Mucosa of descending colon (tissue), 3 donors: Measurements from ENCODE around the gene PRXL2A. TPM values are rescaled to one million over a fixed set of nuclear protein-coding genes. Genes with fewer than 3 reads are reported as not detected.

Source experiments
- ATAC-seq: fragments of 200-7000 bp; cut with Tn5 transposase; one replicate; pipeline ENCODE4 v1.9.1; 2020; ENCODE audit warnings: mild to moderate bottlenecking, moderate library complexity
- DNase-seq, 3 donors: peaks; one replicate each; pipeline ENCODE4 v3.0.0-alpha.2; 2020
- H3K36me3 ChIP-seq: fragments of 200-600 bp; one replicate; pipeline ENCODE4 v1.8.0; 2021; ENCODE audit warnings: low read depth, mild to moderate bottlenecking
- H3K4me1 ChIP-seq: fragments of 200-600 bp; one replicate; pipeline ENCODE4 v1.8.0; 2021; ENCODE audit warnings: low read depth, mild to moderate bottlenecking
- H3K4me3 ChIP-seq: fragments of 200-600 bp; one replicate; pipeline ENCODE4 v1.8.0; 2021; ENCODE audit warnings: mild to moderate bottlenecking
- H3K9me3 ChIP-seq: fragments of 200-600 bp; one replicate; pipeline ENCODE4 v1.8.0; 2021; ENCODE audit warnings: mild to moderate bottlenecking
- CTCF ChIP-seq: fragments of 200-600 bp; IDR thresholded peaks from one replicate; pipeline ENCODE4 v1.8.0; 2022; ENCODE audit warnings: antibody characterized with exemption, mild to moderate bottlenecking
- intact Hi-C, 2 donors: fragments of 100-400 bp; cut with DNase I in 1 of 2; cut with micrococcal nuclease in 1 of 2; formaldehyde crosslinking; loops; one replicate each; pipeline versions ENCODE4 v1.11.0 to v1.11.1; 2022; cut with DNase I, micrococcal nuclease
- total RNA-seq, 3 donors: library from RNA; stranded (reverse); fragmentation: NEBNext Ultra II Directional in 2 of 3; extraction: Animal tissue kit (Norgen Biotek cat#: 25700) in 2 of 3; gene quantifications; one replicate each; pipeline versions ENCODE4 v1.2.1 to v1.2.4, GENCODE V29; 2021 to 2023
- donor health status: DM: no; HTN: no; CAD: no; lungs with moderate emphysema.
- donor health status: DM: no; HTN: no; CAD: no.
- donor health status: DM: no; HTN: yes; CAD: no.

The PRXL2A gene
- total RNA-seq, 3 donors from 2014 or later, result 95.2 to 123 (median 95.8) TPM

DNA sequence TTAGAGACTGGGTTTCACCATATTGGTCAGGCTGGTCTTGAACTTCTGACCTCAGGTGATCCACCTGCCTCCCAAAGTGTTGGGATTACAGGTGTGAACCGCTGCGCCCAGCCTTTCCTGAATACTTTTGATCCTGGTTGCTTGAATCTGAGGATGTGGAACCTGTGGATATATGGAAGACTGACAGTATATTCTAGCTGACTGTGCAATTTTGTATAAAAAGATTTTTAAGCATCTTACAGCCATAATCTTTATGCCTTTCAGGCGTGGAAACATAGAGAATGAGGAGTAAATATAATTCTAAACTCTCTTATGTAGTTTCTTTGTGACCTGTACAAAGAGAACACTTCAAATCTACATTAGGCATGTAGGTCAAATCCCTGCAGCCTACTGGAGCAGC, 61.9 kb downstream of the PRXL2A start:
- no peak for TF ChIP-seq CTCF
- Histone ChIP-seq H3K9me3 (no peaks in the 10 kb centered on the region), H3K4me3 (no peak overlapping the region), H3K36me3 (no peaks in the 10 kb centered on the region), H3K4me1 (peaks cover 61% of the 10 kb centered on the region)
- intact Hi-C loops, result no loop called here
- ATAC-seq (no peak), DNase-seq (no peak)

DNA sequence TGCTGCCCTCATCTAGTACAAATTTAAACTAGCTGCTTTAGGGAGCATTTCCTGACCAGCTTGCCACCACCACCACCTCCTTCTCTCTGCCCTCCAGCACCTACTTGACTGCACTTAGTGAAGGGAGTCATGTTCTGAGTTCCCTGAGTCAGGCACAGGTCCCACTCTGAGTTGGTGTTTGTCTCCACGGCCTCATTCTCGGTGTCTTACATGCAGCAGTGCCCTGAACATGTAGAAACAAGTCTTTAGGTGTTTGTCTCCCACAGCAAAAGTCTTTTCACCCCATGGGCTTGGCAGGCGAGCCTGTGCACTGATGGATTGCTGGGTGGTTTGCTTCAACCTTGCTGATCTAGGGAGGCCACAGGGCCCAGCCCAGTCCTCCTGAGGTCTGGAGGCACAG, 62.6 kb downstream of the PRXL2A start:
- TF ChIP-seq CTCF, result no peak
- no peak overlapping the region for H3K4me3 ChIP-seq
- no peaks in the 10 kb centered on the region for H3K36me3 ChIP-seq
- intact Hi-C loops, result no loop called here
- H3K9me3 ChIP-seq, result no peaks in the 10 kb centered on the region
- no peak for ATAC-seq
- peaks cover 60% of the 10 kb centered on the region for H3K4me1 ChIP-seq
- DNase-seq, result no peak

DNA sequence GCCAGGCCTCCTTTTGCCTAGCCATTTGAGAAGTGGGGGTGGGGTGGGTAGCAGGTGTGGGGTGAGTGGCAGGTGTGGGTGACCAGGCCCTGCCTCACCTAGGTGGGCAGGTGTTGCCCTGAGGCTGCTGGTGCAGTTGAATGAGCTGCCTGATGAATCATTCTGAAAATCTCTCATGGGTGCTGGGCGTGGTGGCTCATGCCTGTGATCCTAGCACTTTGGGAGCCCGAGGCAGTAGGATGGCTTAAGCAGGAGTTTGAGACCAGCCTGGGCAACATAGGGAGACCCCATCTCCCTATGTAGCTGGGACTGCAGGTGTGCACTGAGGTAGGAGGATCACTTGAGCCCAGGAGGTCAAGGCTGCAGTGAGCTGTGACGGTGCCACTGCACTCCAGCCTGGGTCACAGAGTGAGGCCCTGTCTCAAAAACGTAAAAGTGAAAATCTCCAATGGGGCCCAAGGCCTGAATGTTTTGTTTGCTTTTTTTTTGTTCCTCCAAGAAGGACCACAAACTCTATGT, 63.4 kb downstream of the PRXL2A start:
- ATAC-seq, result peak; percentile 47
- intact Hi-C loops, result no loop called here

GRCh38 chr10:80472234-80473095, 64.1 kb downstream of the PRXL2A start:
- peaks cover 57% of the 10 kb centered on the region for H3K4me1 ChIP-seq

More for the DNA sequence above, 63.4 kb downstream of the PRXL2A start:
- Histone ChIP-seq H3K4me1 (peaks cover 61% of the 10 kb centered on the region), H3K9me3 (no peaks in the 10 kb centered on the region), H3K4me3 (no peak overlapping the region), H3K36me3 (no peaks in the 10 kb centered on the region)
- no peak for DNase-seq
- no peak for TF ChIP-seq CTCF

DNA sequence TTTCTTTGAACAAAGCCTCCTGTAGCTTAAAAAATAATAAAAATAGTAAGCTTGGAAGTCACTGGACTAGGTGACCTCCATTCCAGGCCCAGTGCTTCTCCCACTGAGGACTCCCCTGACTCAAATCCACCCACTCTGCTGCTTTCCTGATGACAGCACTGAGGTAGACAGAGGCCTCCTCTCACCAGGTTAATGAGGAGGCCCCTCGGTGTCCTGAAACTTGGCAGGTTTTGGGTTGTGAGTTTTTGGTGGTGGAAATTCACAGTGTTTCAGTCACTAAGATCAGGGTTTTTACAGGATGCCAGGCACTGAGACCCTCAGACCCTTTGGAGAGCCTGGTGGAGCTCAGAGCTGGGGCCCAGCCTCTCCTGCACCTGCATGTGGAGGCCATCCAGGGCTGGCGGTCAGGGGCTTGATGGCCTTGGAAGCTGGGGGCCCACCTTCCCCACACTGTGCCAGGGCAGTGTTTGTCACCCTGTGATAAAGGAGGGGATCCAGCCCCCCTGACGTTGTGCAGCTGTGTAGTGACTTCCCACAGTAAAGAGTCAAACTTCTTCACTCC, 64.8 kb downstream of the PRXL2A start:
- H3K4me1 ChIP-seq, result peaks cover 50% of the 10 kb centered on the region
- DNase-seq, result no peak

More at GRCh38 chr10:80472234-80473095, 64.1 kb downstream of the PRXL2A start:
- ATAC-seq (no peak), DNase-seq (no peak)
- H3K4me3 ChIP-seq, result no peak overlapping the region
- H3K36me3 ChIP-seq, result no peaks in the 10 kb centered on the region
- TF ChIP-seq CTCF, result no peak
- H3K9me3 ChIP-seq, result no peaks in the 10 kb centered on the region
- intact Hi-C loops, result no loop called here

More for the DNA sequence above, 64.8 kb downstream of the PRXL2A start:
- ATAC-seq, result no peak
- intact Hi-C loops, result no loop called here
- TF ChIP-seq CTCF, result no peak
- Histone ChIP-seq H3K9me3 (no peaks in the 10 kb centered on the region), H3K36me3 (no peaks in the 10 kb centered on the region), H3K4me3 (no peak overlapping the region)
